Activated CD4-positive, alpha-beta T cell treated with anti-CD3 and anti-CD28 coated beads, Interleukin-2, amount 50 U/mL, for 4 hours (primary cell): ENCODE measurements around the gene MED16.
A peak's percentile ranks its signal among the peaks of the same experiment; 100 is the strongest.
"Not testable (repeated sequence)": the region's sequence is repeated elsewhere in the genome, so short reads cannot be mapped to it uniquely, and the experiment has no call there.

Experiments used
- DNase-seq, 2 experiments: peaks; one replicate each; pipeline ENCODE4 v3.0.0-alpha.2; 2020

Gene MED16

DNA sequence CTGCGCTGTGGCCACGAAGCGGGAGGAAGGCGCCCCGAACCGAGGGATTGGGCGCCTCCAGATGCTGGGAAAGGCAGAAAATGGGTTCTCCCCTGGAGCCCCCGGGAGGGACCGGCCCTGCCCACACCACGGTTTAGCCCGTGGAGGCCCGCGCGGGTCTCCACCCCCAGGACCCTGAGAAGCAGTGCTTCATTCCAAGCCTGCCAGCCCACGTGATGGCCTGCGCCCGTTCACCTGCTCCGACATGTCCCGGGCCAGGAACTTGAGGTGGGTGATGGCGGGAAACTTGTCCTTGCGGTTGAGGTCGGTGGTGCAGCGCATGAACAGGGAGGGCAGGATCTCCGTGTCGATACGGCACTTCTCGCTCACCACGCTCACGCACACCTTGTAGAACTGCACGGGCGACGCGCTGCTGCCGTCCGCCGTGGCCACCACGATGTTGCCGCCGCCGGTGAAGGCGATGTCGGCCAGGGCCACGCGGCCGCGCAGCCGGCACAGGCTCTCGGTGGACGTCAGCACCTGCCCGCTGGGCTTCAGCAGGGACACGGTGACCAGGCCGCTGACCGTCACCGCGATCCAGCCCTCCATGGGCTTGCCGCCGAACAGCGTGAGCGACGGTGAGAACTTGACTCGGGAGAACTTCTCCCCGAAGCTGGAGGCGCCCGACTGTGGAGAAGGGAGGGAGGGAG lies 7.3 kb downstream of the MED16 start:
- no peak for DNase-seq

- DNase-seq: no peak
Measured at GRCh38 chr19:884420-885211, 8.4 kb downstream of the MED16 start.

DNA sequence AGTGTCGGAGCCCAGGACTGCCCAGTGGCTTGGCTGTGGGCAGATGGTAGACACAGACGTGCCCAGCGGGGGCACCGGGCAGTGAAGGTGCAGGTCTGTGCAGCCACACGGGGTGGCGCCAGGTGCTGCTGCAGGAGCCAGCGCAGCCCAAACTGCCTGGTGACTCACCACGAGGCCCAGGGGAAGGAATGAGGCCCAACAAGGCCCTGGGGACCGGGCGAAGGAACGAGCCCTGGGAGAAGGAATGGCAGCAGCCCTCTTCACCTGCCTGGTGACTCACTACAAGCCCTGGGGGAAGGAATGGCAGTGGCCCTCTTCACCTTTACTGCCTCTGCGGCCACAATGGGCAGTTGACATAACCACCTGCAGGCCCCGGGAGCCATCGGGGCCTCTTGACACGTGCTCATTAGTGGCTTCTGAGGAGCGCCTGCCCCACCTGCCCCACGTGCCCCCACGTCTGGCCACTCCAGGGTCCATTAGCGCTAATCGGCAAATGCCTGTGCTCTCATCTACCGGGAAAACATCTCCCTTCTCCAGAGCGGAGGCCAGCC lies 9.3 kb downstream of the MED16 start:
- no peak for DNase-seq

DNA sequence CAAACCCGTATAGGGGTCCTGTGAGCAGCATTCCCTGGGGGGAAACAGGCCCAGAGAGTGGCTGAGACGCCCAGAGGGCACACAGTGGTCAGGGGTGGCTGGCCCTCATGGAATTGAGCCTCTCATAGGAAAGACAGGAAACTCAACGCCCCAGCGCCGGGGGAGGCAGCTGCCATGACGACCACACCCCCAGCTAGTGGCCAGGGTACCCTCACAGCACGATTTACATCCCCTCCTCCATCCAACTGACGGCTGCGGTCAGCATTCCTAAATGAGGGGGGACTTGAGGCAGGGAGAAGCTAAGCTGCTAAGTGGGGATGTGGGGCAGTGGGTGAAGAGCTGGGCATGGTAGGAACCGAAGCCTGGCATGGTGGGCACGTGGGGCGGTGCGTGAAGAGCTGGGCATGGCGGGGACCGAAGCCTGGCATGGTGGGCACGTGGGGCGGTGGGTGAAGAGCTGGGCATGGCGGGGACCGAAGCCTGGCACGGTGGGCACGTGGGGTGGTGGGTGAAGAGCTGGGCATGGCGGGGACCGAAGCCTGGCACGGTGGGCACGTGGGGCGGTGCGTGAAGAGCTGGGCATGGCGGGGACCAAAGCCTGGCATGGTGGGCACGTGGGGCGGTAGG lies 10.0 kb downstream of the MED16 start:
- no peak for DNase-seq

DNA sequence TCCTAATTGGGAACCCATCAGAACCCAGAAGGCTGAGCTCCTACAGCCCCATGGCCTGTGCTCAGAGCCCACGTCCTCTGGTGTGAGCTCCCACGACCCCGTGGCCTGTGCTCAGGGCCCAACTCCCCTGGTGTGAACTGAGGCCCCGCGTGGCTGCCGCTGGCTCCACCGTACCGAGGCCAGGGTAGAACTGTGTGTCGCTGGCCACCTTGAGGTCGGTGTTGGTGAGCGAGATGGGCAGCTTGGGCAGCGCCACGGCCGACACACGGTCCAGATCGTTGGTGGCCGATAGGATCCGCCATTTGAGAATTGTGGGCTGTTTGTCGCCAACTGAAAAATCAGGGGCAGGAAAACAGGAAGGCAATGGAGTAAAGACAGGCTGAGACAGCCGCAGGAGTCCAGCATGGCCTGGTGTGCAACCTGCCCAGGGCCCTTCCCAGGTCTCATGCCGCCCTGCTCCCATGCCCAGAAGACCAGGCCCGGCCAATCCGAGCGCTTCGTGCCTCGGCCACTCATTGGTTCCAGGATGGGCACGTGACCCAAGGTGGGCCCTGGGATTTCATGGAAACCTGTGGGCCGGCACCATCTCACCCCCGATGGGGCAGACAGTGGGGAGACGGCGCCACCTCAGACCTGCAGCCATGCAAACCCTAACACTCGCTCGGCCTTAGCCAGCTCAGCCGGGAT lies 11.5 kb downstream of the MED16 start:
- DNase-seq: no peak

DNA sequence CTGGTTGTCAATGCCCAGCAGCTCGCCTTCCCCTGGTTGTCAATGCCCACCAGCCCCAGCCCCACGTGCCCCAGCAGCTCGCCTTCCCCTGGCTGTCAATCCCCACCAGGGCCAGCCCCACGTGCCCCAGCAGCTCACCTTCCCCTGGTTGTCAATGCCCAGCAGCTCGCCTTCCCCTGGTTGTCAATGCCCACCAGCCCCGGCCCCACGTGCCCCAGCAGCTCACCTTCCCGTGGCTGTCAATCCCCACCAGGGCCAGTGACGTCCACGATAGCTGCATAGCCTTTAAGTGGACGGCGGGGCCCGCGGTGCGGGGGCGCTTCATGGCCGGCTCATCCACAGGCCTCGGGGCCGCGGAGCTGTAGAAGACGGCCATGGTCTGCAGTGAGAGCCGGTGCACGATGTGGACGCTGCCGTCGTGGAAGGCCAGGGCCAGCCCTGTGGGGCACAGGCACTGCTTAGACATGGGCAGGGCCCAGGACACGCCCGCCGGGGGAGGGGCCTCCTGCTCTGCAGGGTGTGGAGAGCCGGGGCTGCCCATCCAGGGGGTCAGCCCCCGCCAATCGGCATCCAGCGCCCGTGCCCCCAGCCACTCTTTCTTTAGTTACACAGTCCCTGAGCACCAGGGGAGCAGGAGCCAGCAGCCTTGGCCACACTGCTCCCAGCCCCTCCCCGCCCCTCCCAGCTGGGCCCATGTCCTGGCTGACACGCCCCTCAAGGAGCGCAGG lies 13.1 kb downstream of the MED16 start:
- no peak for DNase-seq

GRCh38 chr19:878751-879561 lies 14.0 kb downstream of the MED16 start:
- not testable (repeated sequence) for DNase-seq

GRCh38 chr19:877992-878660 lies 14.9 kb downstream of the MED16 start:
- DNase-seq: not testable (repeated sequence)

DNA sequence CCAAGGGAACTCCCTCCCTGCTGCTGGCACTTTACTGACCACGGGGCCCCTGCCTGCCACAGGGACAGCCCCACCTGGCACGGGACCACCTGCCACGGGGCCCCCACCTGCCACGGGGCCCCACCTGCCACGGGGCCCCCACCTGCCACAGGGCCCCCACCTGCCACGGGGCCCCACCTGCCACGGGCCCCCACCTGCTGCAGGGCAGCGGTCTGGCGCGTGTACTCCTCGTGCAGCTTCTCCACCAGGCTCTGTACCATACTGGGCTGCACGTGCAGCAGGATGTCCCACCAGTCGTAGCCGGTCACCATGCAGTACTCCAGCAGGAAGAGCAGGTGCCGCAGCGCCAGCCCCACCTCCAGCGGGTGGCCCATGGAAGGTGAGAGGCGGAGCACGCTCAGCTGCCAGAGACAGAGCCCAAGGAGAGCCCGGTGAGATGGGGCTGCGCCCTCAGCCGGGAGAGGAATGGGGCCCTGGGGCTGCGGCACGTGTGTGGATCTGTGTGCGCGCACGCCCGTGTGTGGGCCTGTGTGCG lies 16.1 kb downstream of the MED16 start:
- DNase-seq: no peak

DNA sequence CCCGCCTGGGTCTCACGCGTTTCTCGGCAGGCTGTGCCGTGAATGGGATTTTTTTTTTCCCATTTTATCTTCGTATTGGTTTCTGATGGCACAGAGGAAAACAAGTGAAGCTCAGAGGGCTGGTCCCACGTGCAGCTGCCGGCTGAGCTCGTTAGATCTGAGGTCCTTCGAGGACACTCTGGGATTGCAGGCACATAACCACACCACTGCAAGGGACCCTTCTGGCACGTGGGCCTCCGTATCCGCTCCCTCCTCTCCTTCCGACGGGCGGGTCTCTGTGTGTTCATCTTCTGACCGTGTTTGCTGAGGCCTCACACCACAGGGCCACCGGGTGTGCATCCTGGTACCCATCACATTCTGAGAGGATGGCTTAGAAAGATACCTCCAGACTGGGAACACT lies 16.9 kb downstream of the MED16 start:
- DNase-seq: no peak

GRCh38 chr19:875265-875879 lies 17.6 kb downstream of the MED16 start:
- DNase-seq: no peak

GRCh38 chr19:873561-874041 lies 19.4 kb downstream of the MED16 start:
- no peak for DNase-seq

DNA sequence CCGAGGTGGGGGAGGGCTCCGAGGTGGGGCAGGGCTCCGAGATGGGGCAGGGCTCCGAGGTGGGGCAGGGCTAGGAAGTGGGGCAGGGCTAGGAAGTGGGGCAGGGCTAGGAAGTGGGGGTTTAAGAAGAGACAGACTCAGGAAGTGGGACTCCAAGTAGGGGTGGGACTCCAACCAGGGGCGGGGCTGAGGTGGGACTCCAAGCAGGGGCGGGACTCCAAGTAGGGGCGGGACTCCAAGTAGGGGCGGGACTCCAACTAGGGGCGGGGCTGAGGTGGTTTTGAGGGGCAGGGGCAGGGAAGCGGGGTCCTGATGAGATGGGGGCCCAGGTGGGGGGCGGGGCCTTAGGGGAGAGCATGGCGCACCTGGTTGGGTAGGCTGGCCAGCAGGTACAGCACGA lies 19.9 kb downstream of the MED16 start:
- DNase-seq: peak; percentile 49 to 58

- DNase-seq: peak; percentile 70 to 72
Measured at GRCh38 chr19:872266-872951, 20.6 kb downstream of the MED16 start.

DNA sequence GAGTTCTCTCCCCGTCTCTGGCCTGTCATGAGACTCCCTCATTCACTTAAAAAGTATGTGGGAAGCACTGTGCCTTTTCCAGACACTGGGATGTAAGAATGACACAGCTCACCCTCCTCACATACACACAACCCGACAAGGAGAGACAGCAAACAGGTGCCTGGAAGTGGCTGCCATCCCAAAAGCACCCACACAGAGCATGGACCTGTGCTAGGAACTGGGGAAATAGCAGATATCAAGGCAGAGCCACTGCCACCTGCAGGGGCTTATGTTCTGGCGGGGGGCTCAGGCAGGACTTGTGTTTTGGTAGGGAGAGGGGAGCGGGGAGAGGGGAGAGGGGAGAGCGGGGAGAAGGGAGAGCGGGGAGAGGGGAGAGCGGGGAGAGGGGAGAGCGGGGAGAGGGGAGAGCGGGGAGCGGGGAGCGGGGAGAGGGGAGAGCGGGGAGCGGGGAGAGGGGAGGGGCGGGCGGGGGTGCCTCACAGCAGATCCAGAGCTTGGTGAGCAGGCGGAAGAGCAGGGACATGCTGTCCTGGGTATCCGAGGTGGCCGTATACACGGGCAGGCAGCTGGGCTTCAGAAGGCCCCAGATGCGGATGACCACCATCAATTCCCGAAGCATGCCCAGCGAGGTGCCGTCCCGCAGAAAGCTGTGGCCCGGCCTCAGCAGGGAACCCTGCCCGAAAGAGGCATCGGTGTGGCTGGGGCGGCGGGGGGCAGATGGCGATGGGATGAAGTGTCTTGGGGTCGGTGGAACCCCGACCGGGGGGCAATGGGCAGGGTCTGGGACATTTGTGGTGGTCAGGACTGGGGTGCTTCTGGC lies 21.3 kb downstream of the MED16 start:
- no peak for DNase-seq

GRCh38 chr19:870963-871401 lies 22.0 kb downstream of the MED16 start:
- no peak for DNase-seq

DNA sequence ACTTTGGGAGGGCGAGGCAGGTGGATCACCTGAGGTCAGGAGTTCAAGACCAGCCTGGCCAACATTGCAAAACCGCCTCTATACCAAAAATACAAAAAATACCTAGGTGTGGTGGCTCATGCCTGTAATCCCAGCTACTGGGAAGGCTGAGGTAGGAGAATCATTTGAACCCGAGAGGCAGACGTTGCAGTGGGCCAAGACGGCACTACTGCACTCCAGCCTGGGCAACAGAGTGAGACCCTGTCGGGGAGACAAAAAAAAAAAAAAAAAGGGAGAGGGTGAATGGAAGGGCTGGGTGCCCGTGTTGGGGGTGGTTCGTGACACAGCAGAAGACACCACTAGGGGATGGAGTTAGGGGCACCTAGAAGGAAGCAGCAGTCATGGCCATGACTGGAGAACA lies 22.7 kb downstream of the MED16 start:
- DNase-seq: no peak
